Suppressor macrophage treated with lipopolysaccharide for 4 hours (primary cell): ENCODE data around the gene RBBP8NL.

Source experiments
- DNase-seq: peaks from one replicate; pipeline ENCODE4 v3.0.0-alpha.2; 2020

Gene RBBP8NL, protein sequence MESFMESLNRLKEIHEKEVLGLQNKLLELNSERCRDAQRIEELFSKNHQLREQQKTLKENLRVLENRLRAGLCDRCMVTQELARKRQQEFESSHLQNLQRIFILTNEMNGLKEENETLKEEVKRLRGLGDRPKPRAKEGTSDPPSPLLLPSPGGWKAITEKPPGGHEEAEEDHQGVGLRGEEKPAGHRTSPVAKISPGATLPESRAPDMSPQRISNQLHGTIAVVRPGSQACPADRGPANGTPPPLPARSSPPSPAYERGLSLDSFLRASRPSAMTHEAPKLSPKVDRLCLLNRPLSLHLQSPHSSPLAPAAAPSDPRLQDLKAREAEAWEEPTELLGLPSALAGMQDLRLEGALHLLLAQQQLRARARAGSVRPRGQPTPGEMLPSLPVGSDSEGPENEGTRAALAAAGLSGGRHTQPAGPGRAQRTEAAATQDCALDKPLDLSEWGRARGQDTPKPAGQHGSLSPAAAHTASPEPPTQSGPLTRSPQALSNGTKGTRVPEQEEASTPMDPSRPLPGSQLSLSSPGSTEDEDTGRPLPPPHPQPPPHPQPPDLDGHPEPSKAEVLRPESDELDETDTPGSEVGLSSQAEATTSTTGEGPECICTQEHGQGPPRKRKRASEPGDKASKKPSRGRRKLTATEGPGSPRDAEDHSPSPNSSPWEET

DNA sequence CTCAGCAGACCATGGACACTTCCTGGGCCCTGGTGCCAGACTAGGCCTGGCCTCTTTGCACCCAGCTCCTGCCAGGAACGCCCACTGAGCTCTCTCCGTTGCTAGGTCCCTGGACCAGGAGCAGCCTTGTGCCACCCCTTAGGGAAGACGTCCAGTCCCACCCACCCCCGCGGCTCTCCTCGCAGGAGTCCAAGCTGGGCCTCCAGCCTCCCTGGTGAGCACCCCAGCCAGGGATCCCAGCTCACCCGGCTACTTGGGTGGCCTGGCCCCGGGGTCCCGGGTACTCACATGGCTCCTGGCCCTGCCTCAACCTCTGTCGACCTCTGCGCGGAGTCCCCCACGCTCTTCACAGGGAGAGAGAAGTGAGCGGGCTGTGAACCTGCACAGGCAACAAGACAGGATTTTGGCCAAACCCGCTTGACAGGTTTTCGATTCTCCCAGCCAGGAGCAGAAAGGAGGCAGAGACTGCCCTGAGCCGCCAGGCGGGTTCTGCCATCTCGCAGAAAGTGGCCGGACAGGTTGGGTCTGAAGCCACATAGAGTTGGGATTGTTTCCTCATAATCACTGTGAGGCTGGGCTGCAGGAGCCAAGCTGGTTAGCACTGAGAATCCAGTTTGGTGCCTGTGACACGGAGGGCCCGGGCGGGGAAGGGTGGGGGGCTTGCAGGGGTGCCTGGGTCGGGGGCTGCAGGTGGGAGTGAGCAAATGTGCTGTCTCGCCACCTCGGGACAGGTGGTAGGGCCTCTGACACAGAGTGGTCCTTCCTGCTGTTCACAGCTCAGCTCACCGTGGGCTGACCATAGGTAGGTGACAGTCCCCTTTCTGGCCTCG is at the start of gene RBBP8NL:
RBBP8NL (minus strand) TSS at position 368 of the 830 bp plus-strand sequence. CDS start 7,892 bp downstream, outside the sequence.
- no peak for DNase-seq

DNA sequence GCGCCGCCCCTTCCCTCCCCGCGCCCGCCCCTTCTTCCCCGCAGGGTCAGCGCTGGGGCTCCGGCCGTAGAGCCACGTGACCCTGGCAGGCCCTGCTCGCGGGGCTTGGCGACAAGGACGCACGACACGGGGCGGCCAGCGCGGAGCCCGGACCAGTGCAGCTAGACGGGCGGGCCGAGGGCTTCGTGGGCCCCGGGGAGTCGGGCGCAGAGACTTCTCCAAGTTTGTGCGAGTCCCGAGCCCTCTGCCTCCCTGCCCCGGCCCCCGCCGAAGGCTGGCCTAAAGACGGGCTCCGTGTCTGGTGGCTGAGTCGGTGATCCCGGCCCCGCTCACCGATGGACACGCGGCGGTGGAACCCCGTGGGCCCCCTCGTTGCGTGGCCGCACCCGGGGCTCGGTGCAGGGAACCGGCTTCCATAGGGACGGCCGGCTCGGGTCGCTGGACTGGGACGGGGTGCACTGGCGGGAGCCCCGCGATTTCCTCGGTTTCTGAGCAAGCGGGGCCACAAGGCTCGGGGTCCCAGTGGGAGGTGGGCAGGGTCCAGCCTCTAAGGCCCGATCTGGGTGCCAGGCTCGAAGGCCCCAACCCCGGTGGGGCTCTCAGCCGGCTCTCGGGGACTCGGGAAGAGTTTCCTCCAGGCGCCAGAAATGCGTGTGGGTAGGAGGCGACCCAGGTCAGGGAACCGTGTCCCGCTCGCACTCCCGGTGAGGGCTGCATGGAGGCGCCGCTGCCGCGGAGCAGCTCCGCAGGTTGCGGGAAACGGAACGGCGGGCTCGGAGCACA is 48.9 kb upstream of the RBBP8NL start:
- no peak for DNase-seq

DNA sequence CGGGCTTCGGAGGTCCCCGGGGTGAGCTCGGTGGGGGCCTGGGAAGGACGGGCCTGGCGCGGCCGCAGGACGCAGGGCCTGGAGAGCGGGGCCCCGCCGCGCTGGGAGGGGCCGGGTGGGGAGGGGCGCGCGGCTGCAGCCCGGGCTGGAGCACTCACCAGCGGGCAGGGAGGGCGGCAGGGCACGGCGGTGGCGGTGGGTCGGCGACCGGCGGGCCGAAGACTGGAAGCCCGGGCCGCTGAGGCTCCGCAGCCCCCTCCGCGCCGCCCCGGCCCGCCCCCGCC is 48.4 kb upstream of the RBBP8NL start, which contains the start of gene GATA5:
GATA5 (minus strand) TSS at position 224 of the 284 bp plus-strand sequence. CDS start 474 bp downstream, outside the sequence.
- no peak for DNase-seq

DNA sequence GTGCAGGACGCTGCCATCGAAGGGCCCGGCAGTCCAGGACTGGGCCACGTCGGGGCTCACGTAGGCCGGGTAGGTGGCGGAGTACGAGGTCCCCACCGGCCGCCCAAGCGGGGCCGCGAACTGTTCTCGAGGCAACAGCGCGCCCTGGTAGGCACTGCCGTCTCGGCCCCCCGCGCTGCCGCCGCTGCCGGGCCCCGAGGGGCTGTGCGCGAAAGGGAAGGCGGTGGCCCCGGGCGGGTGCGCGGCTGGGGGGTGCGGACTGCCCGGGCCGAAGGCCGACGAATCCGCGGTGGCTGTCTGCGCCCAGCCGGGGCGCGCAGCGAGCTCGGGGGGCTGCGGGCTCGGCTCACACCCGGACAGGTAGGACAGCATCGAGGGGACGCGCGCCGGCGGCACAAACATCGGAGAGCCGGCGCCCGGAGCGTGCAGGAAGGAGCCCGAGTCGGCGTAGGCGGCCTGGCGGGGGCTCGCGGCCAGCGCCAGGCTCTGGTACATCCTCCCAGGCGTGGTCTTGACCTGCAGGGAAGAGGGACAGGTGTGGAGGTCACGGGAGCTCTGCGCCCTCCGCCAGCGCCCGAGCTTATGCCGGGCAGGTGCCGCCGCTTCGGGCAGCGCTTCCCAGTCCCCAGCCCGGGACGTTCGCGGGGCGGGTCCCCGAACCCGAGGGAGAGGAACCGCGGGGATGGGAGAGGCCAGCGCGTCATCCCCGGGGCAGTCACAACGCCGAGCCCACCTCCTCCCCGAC is 47.9 kb upstream of the RBBP8NL start:
- no peak for DNase-seq

DNA sequence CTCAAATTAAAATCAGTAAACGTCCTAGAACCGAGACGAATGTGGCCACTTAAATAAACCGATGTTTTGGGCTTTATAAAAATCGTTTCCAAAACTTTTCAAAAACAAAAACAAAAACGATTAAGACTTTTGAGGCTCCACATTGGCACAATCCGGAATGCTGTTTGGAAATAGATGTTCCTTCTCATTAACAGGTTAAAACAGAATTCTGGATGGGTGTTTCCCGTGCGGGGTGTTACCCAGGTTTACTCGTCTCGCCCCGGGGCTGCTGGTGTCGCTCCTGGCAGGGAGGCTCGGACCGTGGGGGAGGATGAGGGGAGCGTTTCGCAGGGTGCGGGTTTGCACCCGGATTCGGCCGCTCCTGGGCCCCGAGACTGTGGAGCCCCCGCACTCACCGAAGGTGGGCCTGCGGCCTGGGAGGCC is 47.3 kb upstream of the RBBP8NL start:
- no peak for DNase-seq

DNA sequence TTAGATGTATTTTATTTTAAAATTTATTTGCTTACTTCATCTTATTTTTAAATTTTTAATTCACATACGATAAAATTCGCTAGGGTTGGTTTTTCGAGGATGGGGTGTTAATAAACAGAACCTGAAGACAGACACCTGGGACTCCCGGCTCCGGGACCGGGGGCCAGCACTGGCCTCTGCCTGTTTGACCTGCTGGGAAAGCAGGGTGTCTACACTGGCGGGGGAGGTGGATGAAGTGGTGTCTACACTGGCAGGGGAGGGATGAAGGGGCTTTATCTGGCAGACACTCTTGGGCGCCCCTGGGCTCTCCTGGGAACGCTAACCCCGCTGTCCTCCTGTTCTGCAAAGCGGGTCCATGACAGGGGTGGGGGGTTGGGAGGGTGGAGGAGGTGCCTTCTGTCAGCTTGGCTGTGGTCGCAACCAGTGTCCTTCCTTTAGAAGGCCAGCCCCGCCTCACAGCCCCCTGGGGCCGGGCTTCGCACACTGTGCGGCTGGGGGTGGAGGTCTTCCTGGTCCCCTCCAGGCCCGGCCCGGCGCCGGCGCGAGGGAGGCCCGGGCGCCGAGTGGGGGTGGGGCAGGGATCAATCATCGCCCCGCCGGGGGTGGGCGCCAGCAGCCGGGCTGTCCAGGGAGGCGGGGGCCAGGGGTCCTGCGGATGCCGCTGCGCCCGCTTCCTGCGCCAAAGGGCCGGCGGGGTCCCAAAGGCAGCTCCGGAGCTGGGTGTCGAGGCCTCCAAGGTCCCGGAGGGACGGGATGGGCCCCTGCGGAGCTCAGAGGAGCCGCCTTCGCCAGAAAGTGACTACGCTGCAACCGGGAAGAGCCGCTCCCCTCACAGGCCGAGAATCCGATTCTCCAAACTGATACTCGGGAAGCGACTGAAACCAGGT is 46.6 kb upstream of the RBBP8NL start:
- no peak for DNase-seq

DNA sequence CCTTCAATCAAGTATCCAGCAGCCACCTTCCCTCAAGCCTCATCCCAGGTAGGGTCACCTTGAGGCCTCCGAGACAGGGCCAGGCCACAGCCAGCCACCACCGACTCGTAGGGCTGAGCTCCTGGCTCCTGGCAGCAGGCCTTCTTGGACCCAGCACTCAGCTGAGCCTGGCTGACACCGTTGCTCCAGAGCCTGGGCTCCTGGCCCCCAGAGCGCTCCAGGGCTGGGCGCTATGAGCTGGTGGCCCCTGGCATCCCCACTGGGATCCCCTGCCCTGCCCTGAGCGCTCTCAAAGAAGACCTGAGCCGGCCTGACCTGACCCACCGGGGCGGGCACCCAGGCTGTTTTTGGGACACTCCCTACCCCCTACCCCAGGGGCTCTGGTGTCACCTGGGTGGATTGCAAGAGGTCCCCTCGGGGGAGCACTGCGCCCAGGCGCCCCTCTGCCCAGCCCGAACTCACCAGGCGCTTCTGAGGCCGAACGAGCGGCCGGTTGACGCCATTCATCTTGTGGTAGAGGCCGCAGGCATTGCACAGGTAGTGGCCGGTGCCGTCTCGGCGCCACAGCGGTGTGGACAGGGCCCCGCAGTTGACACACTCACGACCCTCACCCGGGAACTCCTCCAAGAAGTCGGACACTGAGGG is 45.7 kb upstream of the RBBP8NL start:
- DNase-seq: no peak

DNA sequence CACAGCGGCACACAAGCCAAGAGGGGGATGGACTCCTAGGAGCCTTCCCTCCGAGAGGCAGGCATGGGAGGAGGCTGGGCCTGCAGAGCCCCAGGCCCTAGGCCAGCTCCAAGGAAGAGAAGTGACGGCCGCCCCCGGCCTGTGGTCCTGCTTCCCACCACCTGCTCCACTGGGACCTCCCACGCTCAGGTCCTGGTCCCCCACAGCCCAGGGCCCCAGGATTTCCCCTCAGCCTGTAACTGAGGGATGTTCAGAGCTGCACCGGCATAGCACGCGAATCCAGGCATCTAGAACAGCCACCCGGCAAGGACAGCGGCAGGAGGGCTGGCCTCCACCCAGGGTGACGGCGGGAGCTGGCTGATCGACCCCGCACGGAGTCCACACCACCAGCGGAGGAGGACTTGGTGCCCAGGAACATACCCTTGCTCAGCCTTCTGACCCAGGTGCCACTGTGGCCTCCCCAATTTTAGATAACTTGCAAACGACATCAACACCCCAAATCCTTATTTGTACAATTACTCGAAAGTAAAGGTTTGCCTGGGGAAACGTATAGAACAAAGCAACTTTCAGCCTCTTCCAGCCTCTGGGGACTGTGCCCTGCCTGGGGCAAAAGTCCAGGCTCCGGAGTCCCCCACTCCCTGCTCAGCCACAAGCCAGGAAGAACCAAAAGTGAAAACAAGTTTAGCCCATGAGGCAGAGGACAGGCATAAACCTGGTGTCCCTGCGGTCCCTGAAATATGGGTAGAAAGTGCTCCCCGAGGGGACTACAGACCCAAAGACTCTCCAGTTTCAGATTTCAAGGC is 45.0 kb upstream of the RBBP8NL start:
- no peak for DNase-seq

DNA sequence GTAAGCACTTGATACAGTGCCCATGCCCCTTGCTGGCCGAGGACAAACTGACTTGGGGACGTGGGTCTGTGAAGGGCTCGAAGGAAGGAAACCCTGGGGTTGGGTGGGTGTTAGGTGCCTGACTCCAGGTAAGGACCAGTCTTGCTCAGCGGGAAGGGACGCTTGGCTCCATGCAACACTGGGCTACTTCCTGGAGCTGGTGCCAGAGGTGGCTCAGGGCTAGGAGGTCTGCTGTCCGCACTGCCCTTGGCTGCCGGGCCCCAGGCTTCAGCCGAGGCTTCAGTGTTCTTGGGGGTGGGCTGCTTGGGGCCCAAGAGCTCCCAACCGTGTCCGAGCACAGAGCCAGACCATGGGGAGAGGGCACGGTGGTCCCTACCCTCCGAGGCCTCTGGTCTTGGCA is 43.1 kb upstream of the RBBP8NL start:
- DNase-seq: no peak

DNA sequence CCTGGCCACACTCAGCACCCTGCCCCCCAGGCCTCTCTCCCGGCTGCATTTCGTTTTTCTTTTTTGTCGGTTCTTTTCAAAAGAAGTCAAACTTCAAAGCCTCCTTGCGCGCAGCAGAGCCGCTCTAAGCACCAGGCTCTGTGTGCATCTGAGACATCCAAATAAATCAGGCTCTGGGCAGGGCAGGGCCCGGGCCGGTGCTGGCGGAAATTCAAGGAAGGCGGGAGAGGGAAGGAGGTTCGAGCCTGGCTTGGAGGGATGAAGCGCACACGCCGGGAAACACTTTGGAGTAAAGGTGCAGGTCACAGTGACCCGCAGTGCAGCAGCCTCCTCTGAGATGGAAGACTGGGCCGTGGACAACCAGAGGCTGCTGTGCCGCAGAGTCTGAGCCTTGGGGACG is 42.7 kb upstream of the RBBP8NL start:
- DNase-seq: no peak

DNA sequence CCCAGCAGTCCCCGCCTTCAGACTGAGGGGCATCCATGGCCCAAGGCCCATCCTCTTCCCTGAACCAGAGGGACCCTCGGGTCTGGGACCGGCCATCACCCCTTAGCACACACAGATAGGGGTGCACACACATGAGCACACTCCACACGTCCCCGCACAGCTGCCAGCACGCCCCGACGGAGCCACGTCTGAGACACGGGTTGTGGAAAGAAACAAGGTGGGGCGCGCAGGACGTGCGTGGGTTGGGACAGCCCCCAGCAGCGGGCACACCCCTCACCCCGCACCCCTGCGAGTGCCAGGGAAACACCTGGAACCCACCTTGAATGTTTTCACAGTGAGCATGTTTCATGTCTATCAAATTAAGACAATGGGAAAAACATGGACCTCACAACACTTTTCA is 42.0 kb upstream of the RBBP8NL start:
- DNase-seq: no peak

DNA sequence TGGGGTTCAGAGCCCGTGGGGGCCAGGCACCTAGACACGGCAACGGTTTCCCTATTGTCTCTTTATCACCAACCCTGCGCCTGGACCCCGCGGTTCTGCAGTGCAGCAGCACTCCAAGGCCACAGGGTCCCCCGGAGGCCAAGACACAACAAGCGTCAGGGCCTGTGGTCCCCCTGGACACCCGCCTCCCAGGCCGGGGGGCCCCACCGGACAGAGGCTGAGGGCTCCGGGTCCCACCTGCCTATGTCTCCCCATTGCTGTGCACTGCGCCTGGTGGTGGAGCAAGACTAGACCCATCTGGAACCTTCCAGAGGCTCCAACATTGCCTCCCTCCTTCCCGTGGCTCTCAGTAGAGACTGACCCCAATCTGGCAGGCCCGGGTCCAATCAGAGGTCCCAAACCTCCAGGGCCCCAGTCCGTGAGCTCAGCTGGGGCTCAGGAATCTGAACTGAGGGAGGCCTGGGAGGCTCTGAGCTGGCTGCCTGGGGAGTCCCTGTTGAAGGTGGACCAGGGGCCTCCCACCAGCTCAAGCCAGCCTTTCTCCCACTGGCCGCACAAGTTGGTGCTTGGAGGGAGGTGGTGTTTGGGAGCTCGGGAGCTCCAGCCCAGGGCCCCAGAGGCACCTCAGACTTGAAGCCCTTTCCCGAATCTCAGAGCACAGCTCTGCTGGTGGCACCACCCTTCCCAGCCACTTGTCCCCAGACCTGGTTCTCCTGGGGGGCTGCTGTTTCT is 39.6 kb upstream of the RBBP8NL start:
- DNase-seq: no peak

DNA sequence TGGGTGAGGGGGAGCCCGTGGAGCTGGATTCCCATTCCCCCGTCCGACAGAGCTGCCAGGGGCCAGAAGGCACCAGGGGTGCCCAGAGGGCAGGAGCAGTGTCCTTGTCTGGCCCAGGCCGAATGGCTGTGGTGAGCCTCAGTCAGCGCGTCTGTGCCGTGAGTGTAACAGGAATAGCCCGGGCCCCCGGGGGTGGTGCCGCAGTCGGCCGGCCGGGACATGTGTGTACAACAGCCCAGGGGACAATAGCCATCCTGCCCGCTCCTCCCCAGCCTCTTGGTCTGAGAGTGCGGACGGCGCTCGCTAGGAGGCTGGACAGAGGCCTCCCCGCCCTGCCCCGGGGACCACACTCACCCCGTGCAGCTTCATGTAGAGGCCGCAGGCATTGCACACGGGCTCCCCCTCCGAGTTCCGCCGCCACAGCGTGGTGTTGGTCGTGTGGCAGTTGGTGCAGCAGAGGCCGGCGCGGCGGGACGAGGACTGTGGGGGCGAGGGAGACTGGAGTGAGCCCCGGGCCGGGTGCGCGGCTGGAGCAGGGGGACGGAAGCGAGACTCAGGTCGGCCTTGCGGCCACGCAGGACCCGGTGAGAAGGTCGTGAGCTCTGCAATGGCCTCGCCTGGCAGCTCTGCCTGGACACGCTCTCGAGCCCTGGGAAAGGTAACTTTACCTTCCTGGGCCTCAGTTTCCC is 38.9 kb upstream of the RBBP8NL start:
- DNase-seq: no peak

DNA sequence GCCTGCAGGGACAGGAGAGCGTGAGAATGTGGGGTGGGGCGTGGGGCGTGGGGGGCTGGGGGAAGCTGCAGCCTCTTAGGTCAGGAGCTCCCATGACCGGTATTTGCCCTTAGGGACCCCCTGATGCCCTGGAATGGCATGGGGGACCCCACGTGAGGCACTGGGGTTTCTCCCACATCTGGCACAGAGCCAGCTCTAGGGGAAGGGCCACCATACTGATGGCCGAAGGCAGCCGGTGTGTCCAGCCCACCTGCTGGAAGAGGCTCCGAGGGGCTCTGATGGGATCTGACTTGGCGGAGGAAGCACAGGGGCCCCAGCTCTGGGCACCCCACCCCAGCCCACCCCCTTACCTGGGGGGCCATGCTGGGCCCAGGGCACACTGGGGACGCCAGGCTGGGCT is 37.7 kb upstream of the RBBP8NL start:
- no peak for DNase-seq

DNA sequence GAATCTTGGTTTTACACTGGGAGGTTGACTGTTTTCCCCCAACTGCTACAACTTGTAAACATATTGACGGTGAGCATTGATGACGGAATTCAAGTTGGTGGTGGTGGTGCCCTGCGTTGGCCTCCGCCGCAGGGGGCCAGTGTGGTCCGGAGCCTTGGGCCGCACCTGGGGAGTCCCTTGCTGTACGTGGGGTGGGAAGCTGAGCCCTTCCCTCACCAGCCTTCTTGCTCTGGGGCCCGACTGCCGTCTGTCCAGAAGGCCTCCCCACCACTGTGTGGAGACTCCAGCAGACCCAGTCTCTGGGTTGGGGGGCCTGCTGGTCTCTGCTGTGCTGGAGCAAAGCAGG is 37.1 kb upstream of the RBBP8NL start:
- DNase-seq: no peak

DNA sequence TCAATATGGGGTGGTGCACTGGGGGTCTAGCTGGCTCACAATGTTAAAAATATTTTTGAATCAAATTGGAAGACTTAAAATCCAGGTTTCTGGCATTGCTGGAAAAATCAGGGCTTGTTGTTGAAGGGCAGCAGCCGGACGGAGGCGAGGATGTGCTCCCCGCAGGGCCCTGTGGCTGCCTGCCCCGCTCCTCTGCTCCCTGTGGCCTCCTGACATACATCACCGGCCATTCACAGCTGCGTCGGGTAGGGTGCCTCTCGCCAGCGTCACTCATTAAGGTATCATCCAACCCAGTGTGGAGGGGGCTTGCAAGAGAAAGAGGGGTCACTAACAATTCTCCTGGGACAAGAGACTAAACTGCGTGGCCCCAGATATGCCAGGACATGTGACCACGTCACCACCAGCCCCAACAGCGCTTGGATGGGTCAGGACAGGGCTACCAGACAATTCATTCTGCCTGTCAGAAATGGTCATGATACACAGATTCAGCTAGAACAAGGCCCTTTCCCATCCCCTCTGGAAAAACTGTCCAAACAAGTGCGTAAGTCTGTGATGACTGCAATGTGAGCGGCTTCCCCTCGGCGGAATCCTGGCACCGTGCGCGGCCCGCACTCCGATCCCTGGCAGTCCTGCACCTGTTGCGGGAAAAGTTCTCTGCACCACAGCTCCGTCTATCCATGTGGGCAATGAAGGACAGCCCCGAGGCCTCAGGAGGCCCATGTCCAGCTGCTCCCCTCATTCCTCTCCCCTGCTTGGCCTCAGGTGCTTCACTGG is 36.5 kb upstream of the RBBP8NL start:
- no peak for DNase-seq

DNA sequence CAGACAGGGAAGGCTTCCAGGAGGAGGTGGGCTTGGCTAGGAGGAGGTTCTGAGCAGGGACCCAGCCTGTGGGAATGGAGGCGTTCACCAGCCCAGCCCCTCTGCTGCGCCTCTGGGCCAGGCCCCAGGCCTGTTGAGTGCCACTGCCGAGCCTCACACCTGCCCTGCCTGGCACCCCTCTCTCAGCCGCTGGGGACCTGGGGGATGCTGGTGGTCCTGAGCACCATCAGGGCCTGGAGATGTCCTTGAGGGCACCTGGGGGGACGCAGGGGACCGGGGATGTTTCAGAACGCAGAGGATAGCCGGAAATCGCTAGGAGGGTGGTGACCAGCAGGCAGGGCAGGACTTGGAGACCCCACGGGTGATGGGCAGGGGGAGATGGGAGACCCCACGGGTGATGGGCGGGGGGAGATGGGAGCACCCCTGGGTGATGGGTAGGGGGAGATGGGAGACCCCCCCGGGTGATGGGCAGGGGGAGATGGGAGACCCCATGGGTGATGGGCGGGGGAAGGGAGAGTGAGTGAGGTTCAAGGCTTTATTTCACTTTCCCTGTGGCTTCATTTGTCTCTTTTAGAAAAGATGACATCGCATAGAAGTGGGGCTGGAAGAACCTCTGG is 35.7 kb upstream of the RBBP8NL start:
- DNase-seq: no peak
